ENCODE measurements around the gene CCDC149. TPM values are rescaled to one million over a fixed set of nuclear protein-coding genes. Genes with fewer than 3 reads are reported as not detected.

CCDC149 gene
- total RNA-seq, 3 donors from 2014 or later (not counting 1 experiment from before 2014, with no cell fraction given) = 0.14 to 0.86 (median 0.43) TPM

- H3K4me3 Mint-ChIP-seq = no peak overlapping the region
- ATAC-seq (no peak), DNase-seq (no peak)
- Histone ChIP-seq H3K9me3 (ENCODE audit: control insufficient read depth, insufficient read depth, low read length) (no peaks in the 10 kb centered on the region), H3K4me1 (ENCODE audit: control insufficient read depth, insufficient read depth, low read length) (no peaks in the 10 kb centered on the region), H3K27me3 (ENCODE audit: control insufficient read depth, insufficient read depth, low read length) (no peaks in the 10 kb centered on the region), H3K4me3 (ENCODE audit: low read length) (no peak overlapping the region), H3K27ac (ENCODE audit: low read length) (no peak overlapping the region), H3K36me3 (ENCODE audit: control insufficient read depth, insufficient read depth, low read length) (no peaks in the 10 kb centered on the region)
- no peak overlapping the region for H3K27ac Mint-ChIP-seq
- peaks cover 7 to 12% of the 10 kb centered on the region in 2 donors for H3K9me3 Mint-ChIP-seq
- WGBS (ENCODE audit: insufficient coverage) = 88% methylated on average over 3 of the region's 5 CpGs
- TF ChIP-seq, protein P1, sequence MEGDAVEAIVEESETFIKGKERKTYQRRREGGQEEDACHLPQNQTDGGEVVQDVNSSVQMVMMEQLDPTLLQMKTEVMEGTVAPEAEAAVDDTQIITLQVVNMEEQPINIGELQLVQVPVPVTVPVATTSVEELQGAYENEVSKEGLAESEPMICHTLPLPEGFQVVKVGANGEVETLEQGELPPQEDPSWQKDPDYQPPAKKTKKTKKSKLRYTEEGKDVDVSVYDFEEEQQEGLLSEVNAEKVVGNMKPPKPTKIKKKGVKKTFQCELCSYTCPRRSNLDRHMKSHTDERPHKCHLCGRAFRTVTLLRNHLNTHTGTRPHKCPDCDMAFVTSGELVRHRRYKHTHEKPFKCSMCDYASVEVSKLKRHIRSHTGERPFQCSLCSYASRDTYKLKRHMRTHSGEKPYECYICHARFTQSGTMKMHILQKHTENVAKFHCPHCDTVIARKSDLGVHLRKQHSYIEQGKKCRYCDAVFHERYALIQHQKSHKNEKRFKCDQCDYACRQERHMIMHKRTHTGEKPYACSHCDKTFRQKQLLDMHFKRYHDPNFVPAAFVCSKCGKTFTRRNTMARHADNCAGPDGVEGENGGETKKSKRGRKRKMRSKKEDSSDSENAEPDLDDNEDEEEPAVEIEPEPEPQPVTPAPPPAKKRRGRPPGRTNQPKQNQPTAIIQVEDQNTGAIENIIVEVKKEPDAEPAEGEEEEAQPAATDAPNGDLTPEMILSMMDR (IDR thresholded peaks at IDR 0.05) = no peak
- H3K27me3 Mint-ChIP-seq (ENCODE audit: low read depth in 2 of 2) = peaks cover 0 to 3% of the 10 kb centered on the region in 2 donors
- H3K4me1 Mint-ChIP-seq = no peaks in the 10 kb centered on the region
- intact Hi-C loops (cut with micrococcal nuclease) = no loop called here
- no peaks in the 10 kb centered on the region for H3K36me3 Mint-ChIP-seq
These were observed 24.5 kb upstream of the CCDC149 start for GRCh38 chr4:24937176-24937916.

GRCh38 chr4:24935856-24936255 is 23.0 kb upstream of the CCDC149 start:
- no peaks in the 10 kb centered on the region for H3K4me1 ChIP-seq (ENCODE audit: control insufficient read depth, insufficient read depth, low read length)
- Mint-ChIP-seq H3K4me1 (no peaks in the 10 kb centered on the region), H3K27me3 (ENCODE audit: low read depth in 2 of 2) (peaks cover 0 to 3% of the 10 kb centered on the region in 2 donors), H3K27ac (no peak overlapping the region), H3K36me3 (no peaks in the 10 kb centered on the region), H3K9me3 (peaks cover 7 to 11% of the 10 kb centered on the region in 2 donors), H3K4me3 (no peak overlapping the region)
- H3K27ac ChIP-seq (ENCODE audit: low read length) = no peak overlapping the region
- intact Hi-C loops (cut with micrococcal nuclease) = no loop called here
- ATAC-seq (no peak), DNase-seq (no peak)
- no peaks in the 10 kb centered on the region for H3K36me3 ChIP-seq (ENCODE audit: control insufficient read depth, insufficient read depth, low read length)
- no peaks in the 10 kb centered on the region for H3K27me3 ChIP-seq (ENCODE audit: control insufficient read depth, insufficient read depth, low read length)
- WGBS (ENCODE audit: insufficient coverage) = 98% methylated on average over 2 of the region's 2 CpGs
- H3K9me3 ChIP-seq (ENCODE audit: control insufficient read depth, insufficient read depth, low read length) = no peaks in the 10 kb centered on the region
- TF ChIP-seq, protein P1 (IDR thresholded peaks at IDR 0.05) = no peak
- no peak overlapping the region for H3K4me3 ChIP-seq (ENCODE audit: low read length)

DNA sequence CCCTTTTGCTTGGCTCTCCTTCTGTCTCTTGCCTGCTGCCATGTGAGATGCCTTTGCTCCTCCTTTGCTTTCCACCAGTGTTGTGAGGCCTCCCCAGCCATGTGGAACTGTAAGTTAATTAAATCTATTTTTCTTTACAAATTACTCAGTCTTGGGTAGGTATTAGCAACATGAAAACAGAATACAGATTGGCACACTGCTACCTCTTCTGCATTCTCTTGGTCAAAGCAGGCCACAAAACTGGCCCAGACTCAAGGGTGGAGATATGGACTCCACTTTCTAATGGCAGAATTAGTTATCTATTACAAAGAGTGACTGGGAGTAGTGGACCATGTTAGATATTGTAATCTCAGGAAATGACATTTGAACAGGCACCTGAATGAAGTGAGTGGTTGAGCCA is 21.5 kb upstream of the CCDC149 start:
- no peaks in the 10 kb centered on the region for H3K4me1 Mint-ChIP-seq
- Histone ChIP-seq H3K9me3 (ENCODE audit: control insufficient read depth, insufficient read depth, low read length) (no peaks in the 10 kb centered on the region), H3K27ac (ENCODE audit: low read length) (no peak overlapping the region), H3K4me3 (ENCODE audit: low read length) (no peak overlapping the region), H3K27me3 (ENCODE audit: control insufficient read depth, insufficient read depth, low read length) (no peaks in the 10 kb centered on the region), H3K36me3 (ENCODE audit: control insufficient read depth, insufficient read depth, low read length) (no peaks in the 10 kb centered on the region), H3K4me1 (ENCODE audit: control insufficient read depth, insufficient read depth, low read length) (no peaks in the 10 kb centered on the region)
- intact Hi-C loops (cut with micrococcal nuclease) = no loop called here
- H3K4me3 Mint-ChIP-seq = no peak overlapping the region
- no peak for DNase-seq
- peaks cover 0 to 7% of the 10 kb centered on the region in 2 donors for H3K27me3 Mint-ChIP-seq (ENCODE audit: low read depth in 2 of 2)
- no peak overlapping the region for H3K27ac Mint-ChIP-seq
- peaks cover 7 to 10% of the 10 kb centered on the region in 2 donors for H3K9me3 Mint-ChIP-seq
- TF ChIP-seq, protein P1 (IDR thresholded peaks at IDR 0.05) = no peak
- ATAC-seq = no peak
- H3K36me3 Mint-ChIP-seq = no peaks in the 10 kb centered on the region
